Upper lobe of left lung (tissue), 4 donors: ENCODE data around the gene SERPINB13.

Source experiments
- CTCF ChIP-seq, 6 experiments: fragments of 450-650 bp in 4 of 6; fragments of 200-600 bp in 2 of 6; sonication (generic) in 2 of 6; IDR thresholded peaks; one replicate each; pipeline ENCODE4 v1.5.1; 2016 to 2019; ENCODE audit warnings: antibody characterized with exemption in 6 of 6
- EP300 ChIP-seq, 4 donors: sonication (generic); formaldehyde crosslinking; IDR thresholded peaks; one replicate each; pipeline ENCODE4 v1.5.1; 2017; ENCODE audit warnings: antibody characterized with exemption in 4 of 4, control low read depth in 2 of 4
- POLR2A ChIP-seq, 4 donors: fragments of 450-650 bp; IDR thresholded peaks; one replicate each; pipeline ENCODE4 v1.5.1; 2016 to 2017; ENCODE audit warnings: antibody characterized with exemption in 4 of 4, mild to moderate bottlenecking in 2 of 4
- POLR2AphosphoS5 ChIP-seq, 2 donors: sonication (generic); formaldehyde crosslinking; IDR thresholded peaks; one replicate each; pipeline ENCODE4 v1.5.1; 2017; ENCODE audit warnings: antibody characterized with exemption in 2 of 2

- TF ChIP-seq POLR2A (IDR thresholded peaks at IDR 0.05) (no peak), CTCF (IDR thresholded peaks at IDR 0.05) (no peak), POLR2AphosphoS5 (IDR thresholded peaks at IDR 0.05) (no peak), EP300 (IDR thresholded peaks at IDR 0.05) (no peak)
Measured at GRCh38 chr18:63619661-63620060, 32.5 kb downstream of the SERPINB13 start.
